HepG2 (cell line): ENCODE results near the gene BTRC. TPM values are rescaled to one million over a fixed set of nuclear protein-coding genes. Genes with fewer than 3 reads are reported as not detected.

ENCODE experiments used
- ATAC-seq: fragments of 200-7000 bp; cut with Tn5 transposase; 3 replicates; pipeline ENCODE4 v1.9.1; 2020; ENCODE audit warnings: mild to moderate bottlenecking, moderate library complexity
- BruUV-seq: library from RNA; stranded (reverse); fragments of 400-500 nt; replicated peaks from 2 replicates; lab custom pipeline; 2021; lab: Mats Ljungman, UMichigan
- CTCF ChIA-PET: fragments of 300-600 bp; formaldehyde crosslinking; extraction: SDS; loops from one replicate; lab custom pipeline; 2021; ENCODE audit warnings: low total read pairs, inconsistent platforms, low intra/inter-chr PET ratio; lab: Yijun Ruan, JAX
- POLR2A ChIA-PET: fragments of 350-600 bp; sonication (Branson Sonifier 250); formaldehyde crosslinking; loops from one replicate; lab custom pipeline; 2020; ENCODE audit warnings: antibody characterized with exemption, inconsistent platforms; lab: Yijun Ruan, JAX
- DNase-seq: peaks from one replicate; pipeline ENCODE4 v3.0.0-alpha.2; 2015; ENCODE audit warnings: low spot score
- FAIRE-seq: peaks from 3 replicates; lab custom pipeline; 2011; peaks lifted over from hg19 to GRCh38; lab: Jason Lieb, UNC
- H2AFZ ChIP-seq: one replicate; pipeline ENCODE4 v1.6.1; 2011; ENCODE audit warnings: low read length, inconsistent platforms
- H3K27ac ChIP-seq: fragments of 300-600 bp; 3 replicates; pipeline ENCODE4 v1.8.0; 2011; ENCODE audit warnings: mixed run types, mild to moderate bottlenecking, mixed read lengths, low read length, inconsistent platforms; ENCODE audit not compliant: insufficient read depth; ENCODE audit errors: extremely low read length
- H3K27me3 ChIP-seq, 2 experiments: fragments of 200-600 bp in 1 of 2; 2 replicates in 1 of 2; 3 replicates in 1 of 2; pipeline versions ENCODE4 v1.6.0 to v1.8.0; 2011; ENCODE audit warnings: low read length in 2 of 2, mild to moderate bottlenecking in 2 of 2, moderate library complexity in 2 of 2, inconsistent platforms in 1 of 2; ENCODE audit not compliant: insufficient read depth in 2 of 2, control insufficient read depth in 1 of 2
- H3K36me3 ChIP-seq, 2 experiments: fragments of 200-600 bp in 1 of 2; replicated peaks in 1 of 2; 2 replicates in 1 of 2; 3 replicates in 1 of 2; pipeline versions ENCODE4 v1.5.1 to v1.8.0; 2011; ENCODE audit warnings: low read length in 2 of 2, inconsistent platforms in 1 of 2; ENCODE audit not compliant: insufficient read depth in 2 of 2, control insufficient read depth in 1 of 2
- H3K4me1 ChIP-seq: 2 replicates; pipeline ENCODE4 v1.5.1; 2012; ENCODE audit warnings: low read length, inconsistent platforms; ENCODE audit not compliant: insufficient read depth
- H3K4me2 ChIP-seq: 2 replicates; pipeline ENCODE4 v1.6.0; 2011; ENCODE audit warnings: low read depth, low read length, inconsistent platforms
- H3K4me3 ChIP-seq, 3 experiments: fragments of 200-600 bp in 1 of 3; sonication (generic), shearing (Covaris generic) in 1 of 3; replicated peaks in 1 of 3; 2 replicates each; pipeline ENCODE4 v1.5.1; 2011 to 2016; ENCODE audit warnings: low read length in 3 of 3, inconsistent platforms in 2 of 3, low read depth in 2 of 3, mild to moderate bottlenecking in 2 of 3, control low read depth in 1 of 3, mixed read lengths in 1 of 3; ENCODE audit not compliant: insufficient read depth in 1 of 3
- H3K79me2 ChIP-seq: one replicate; pipeline ENCODE4 v1.6.1; 2011; ENCODE audit warnings: low read length, inconsistent platforms; ENCODE audit not compliant: insufficient read depth
- H3K9ac ChIP-seq: 2 replicates; pipeline ENCODE4 v1.6.0; 2011; ENCODE audit warnings: mild to moderate bottlenecking, low read depth, low read length, inconsistent platforms; ENCODE audit not compliant: insufficient read depth
- H3K9me3 ChIP-seq: 2 replicates; pipeline ENCODE4 v1.5.1; 2012; ENCODE audit warnings: mild to moderate bottlenecking, low read length
- H4K20me1 ChIP-seq: 2 replicates; pipeline ENCODE4 v1.6.0; 2011; ENCODE audit warnings: inconsistent platforms, mild to moderate bottlenecking, low read length, moderate library complexity; ENCODE audit not compliant: insufficient read depth
- FOXP1 ChIP-seq, 2 experiments: fragments of 450-650 bp in 1 of 2; IDR thresholded peaks; 2 replicates each; pipeline ENCODE4 v1.6.1; 2017 to 2018; ENCODE audit warnings: antibody characterized with exemption in 1 of 2
- GFI1 ChIP-seq: sonication (generic); formaldehyde crosslinking; IDR thresholded peaks from 2 replicates; pipeline ENCODE4 v1.5.0; 2020; ENCODE audit warnings: missing genetic modification reagents, mild to moderate bottlenecking, borderline replicate concordance
- GMEB2 ChIP-seq: IDR thresholded peaks from 2 replicates; pipeline ENCODE4 v1.6.1; 2016; ENCODE audit warnings: missing biosample characterization, missing genetic modification reagents, low read depth
- LCORL ChIP-seq, 2 experiments: fragments of 450-650 bp in 1 of 2; sonication (generic) in 1 of 2; formaldehyde crosslinking in 1 of 2; IDR thresholded peaks; 2 replicates each; pipeline versions ENCODE4 v1.5.0 to v1.6.1; 2017 to 2020; ENCODE audit warnings: antibody characterized with exemption in 1 of 2, missing genetic modification reagents in 1 of 2
- MAFG ChIP-seq: sonication (generic); formaldehyde crosslinking; IDR thresholded peaks from 2 replicates; pipeline ENCODE4 v1.5.1; 2020; ENCODE audit warnings: mild to moderate bottlenecking, missing genetic modification reagents
- NFIB ChIP-seq: sonication (generic); formaldehyde crosslinking; IDR thresholded peaks from 2 replicates; pipeline ENCODE4 v1.9.0; 2021; ENCODE audit warnings: missing genetic modification reagents, mild to moderate bottlenecking, borderline replicate concordance
- NR2C2 ChIP-seq: sonication (generic); formaldehyde crosslinking; IDR thresholded peaks from 2 replicates; pipeline ENCODE4 v1.4.0; 2020; ENCODE audit warnings: missing genetic modification reagents, mild to moderate bottlenecking, moderate library complexity, borderline replicate concordance
- NR2F2 ChIP-seq: IDR thresholded peaks from 2 replicates; pipeline ENCODE4 v1.6.1; 2012; ENCODE audit warnings: low read depth, inconsistent platforms, borderline replicate concordance
- SCMH1 ChIP-seq: sonication (generic); formaldehyde crosslinking; IDR thresholded peaks from 2 replicates; pipeline ENCODE4 v1.9.0; 2021; ENCODE audit warnings: missing genetic modification reagents, mild to moderate bottlenecking, borderline replicate concordance
- SNAPC2 ChIP-seq: sonication (generic); formaldehyde crosslinking; IDR thresholded peaks from 2 replicates; pipeline ENCODE4 v1.8.1; 2022; ENCODE audit warnings: mild to moderate bottlenecking, missing genetic modification reagents
- ZNF10 ChIP-seq: sonication (generic); formaldehyde crosslinking; IDR thresholded peaks from 2 replicates; pipeline ENCODE4 v1.4.0; 2020; ENCODE audit warnings: mild to moderate bottlenecking, low read depth, missing genetic modification reagents, borderline replicate concordance
- ZNF589 ChIP-seq: sonication (generic); formaldehyde crosslinking; conservative IDR thresholded peaks from 2 replicates; pipeline ENCODE4 v1.8.0; 2022; ENCODE audit warnings: mild to moderate bottlenecking, moderate library complexity, missing genetic modification reagents
- ZNF646 ChIP-seq: sonication (generic); formaldehyde crosslinking; IDR thresholded peaks from 2 replicates; pipeline ENCODE4 v1.9.0; 2021; ENCODE audit warnings: mild to moderate bottlenecking, missing genetic modification reagents
- WGBS: methylation state at CpG from one replicate; pipeline ENCODE4 v1.1.6; 2017; ENCODE audit warnings: low lambda C conversion rate; 5-methylcytosine and 5-hydroxymethylcytosine counted together
- in situ Hi-C: cut with HindIII; loops from 2 replicates; pipeline ENCODE4 v1.10.0; 2017; ENCODE audit warnings: low pct_unique_long_range_greater_than_20kb; ENCODE audit not compliant: extremely low pct_ligation_motif_present
- intact Hi-C: fragments of 100-400 bp; cut with micrococcal nuclease; formaldehyde crosslinking; loops from one replicate; pipeline ENCODE4 v1.10.0; 2022; ENCODE audit not compliant: unreplicated experiment
- polyA plus RNA-seq, 8 experiments: library from polyadenylated mRNA; depleted of rRNA in 3 of 8; stranded (reverse) in 7 of 8; unstranded in 1 of 8; fragments of >200 nt; fragmentation: Illumina TruSeq in 4 of 8; extraction: Trizol in 4 of 8; gene quantifications; 2 replicates each; pipeline versions ENCODE4 v1.2.1 to v1.2.3, GENCODE V29; 2011 to 2016; ENCODE audit warnings: low read depth in 4 of 8, missing spikeins in 1 of 8, mixed read lengths in 1 of 8; ENCODE audit not compliant: insufficient read depth in 1 of 8
- total RNA-seq, 5 experiments: library from RNA; depleted of rRNA; stranded (reverse); fragments of >200 nt; fragmentation: Illumina TruSeq; extraction: Trizol; gene quantifications; 2 replicates each; pipeline ENCODE4 v1.2.3, GENCODE V29; 2016; ENCODE audit warnings: low read depth in 1 of 5
- TF ChIP-seq, protein P1 (sequence below): sonication (generic); formaldehyde crosslinking; IDR thresholded peaks from 2 replicates; pipeline ENCODE4 v1.4.0; 2020; ENCODE audit warnings: missing genetic modification reagents
- TF ChIP-seq, protein P2 (sequence below): sonication (generic); formaldehyde crosslinking; IDR thresholded peaks from 2 replicates; pipeline ENCODE4 v1.8.1; 2023; ENCODE audit warnings: missing genetic modification reagents, mild to moderate bottlenecking, borderline replicate concordance

BTRC gene
- total and polyA plus RNA-seq, 2 of the 13 experiments (the other 11 are each of a cell fraction or from before 2014, with no cell fraction given) = 12.0 to 14.4 TPM

GRCh38 chr10:101321073-101321472, 32.9 kb upstream of the BTRC start:
- H3K9me3 ChIP-seq = no peaks in the 10 kb centered on the region
- H3K27ac ChIP-seq = no peak overlapping the region
- TF ChIP-seq ZNF589 (CRISPR knock-in tag) (no peak), SCMH1 (CRISPR knock-in tag) (no peak), GMEB2 (CRISPR knock-in tag) (no peak), LCORL (IDR thresholded peaks at IDR 0.05) (no peak), LCORL (CRISPR knock-in tag; IDR thresholded peaks at IDR 0.05) (no peak), GFI1 (CRISPR knock-in tag) (no peak), FOXP1 (IDR thresholded peaks at IDR 0.05) (no peak), FOXP1 (CRISPR knock-in tag; IDR thresholded peaks at IDR 0.05) (no peak), NFIB (no peak), MAFG (CRISPR knock-in tag) (no peak), NR2F2 (no peak), SNAPC2 (CRISPR knock-in tag) (no peak), NR2C2 (CRISPR knock-in tag) (no peak), ZNF10 (CRISPR knock-in tag) (no peak), ZNF646 (CRISPR knock-in tag) (no peak)
- TF ChIP-seq, protein P1, sequence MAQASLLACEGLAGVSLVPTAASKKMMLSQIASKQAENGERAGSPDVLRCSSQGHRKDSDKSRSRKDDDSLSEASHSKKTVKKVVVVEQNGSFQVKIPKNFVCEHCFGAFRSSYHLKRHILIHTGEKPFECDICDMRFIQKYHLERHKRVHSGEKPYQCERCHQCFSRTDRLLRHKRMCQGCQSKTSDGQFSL (CRISPR knock-in tag) = no peak
- TF ChIP-seq, protein P2, sequence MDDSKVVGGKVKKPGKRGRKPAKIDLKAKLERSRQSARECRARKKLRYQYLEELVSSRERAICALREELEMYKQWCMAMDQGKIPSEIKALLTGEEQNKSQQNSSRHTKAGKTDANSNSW (CRISPR knock-in tag) = no peak
- ATAC-seq (no peak), FAIRE-seq (no peak), DNase-seq (no peak)
- CTCF ChIA-PET = no interaction called here
- no peak overlapping the region for H3K4me3 ChIP-seq
- POLR2A ChIA-PET = no interaction called here
- intact Hi-C loops (no loop called here), in situ Hi-C loops (no loop called here)
- WGBS = 57% methylated on average over 3 of the region's 4 CpGs
- no peaks in the 10 kb centered on the region for H3K4me1 ChIP-seq
- H4K20me1 ChIP-seq = no peaks in the 10 kb centered on the region
- H3K79me2 ChIP-seq = no peaks in the 10 kb centered on the region
- H3K27me3 ChIP-seq = peaks cover 5 to 44% of the 10 kb centered on the region in 2 experiments; a peak in 4 of 5 replicates
- BruUV-seq = no TSS peak
- no peak overlapping the region for H3K4me2 ChIP-seq
- H3K9ac ChIP-seq = no peak overlapping the region
- no peaks in the 10 kb centered on the region for H3K36me3 ChIP-seq
- no peak overlapping the region for H2AFZ ChIP-seq
